Measurements from ENCODE around the gene ACVR1B.

ACVR1B gene

DNA sequence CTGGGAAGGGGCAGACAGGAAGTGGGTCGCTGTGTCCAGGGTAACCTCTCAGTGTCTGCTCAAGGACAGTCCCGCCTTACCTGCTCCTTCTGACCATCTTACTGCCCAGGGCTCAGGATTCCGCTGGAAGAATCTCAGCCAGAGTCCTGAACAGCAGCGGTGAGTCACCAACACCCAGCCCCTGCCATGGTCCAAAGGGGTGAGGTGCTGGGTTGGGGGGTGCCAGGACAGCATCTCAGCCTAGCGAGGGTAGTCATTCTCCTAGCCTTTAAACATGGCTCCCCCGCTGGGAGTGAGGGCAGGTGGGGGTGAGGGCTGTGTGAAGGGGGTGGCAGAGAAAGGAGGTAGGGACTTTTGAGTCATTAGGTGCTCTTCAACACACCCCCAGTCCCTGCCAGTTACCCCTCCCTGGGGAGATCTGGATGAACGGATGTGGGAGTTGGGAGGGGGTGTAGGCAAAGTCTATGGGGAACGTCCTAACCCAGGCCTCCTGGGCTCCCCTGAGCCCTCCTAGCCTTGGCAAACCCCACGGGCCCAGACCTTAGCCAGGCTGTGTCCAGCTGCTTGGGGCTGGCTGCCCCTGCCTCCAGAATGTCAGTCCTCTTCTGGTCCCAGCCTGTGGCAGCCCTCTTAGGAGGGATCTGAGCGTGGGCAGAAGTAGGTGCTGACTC lies 57.7 kb downstream of the ACVR1B start:
- DNase-seq (ENCODE audit: low read depth): peak; percentile 87
- TF ChIP-seq POLR2A (IDR thresholded peaks at IDR 0.05; ENCODE audit: extremely low read depth, insufficient read length) (no peak), MYC (IDR thresholded peaks at IDR 0.05; ENCODE audit: low read depth, low read length) (no peak)
- TF ChIP-seq, protein P1, sequence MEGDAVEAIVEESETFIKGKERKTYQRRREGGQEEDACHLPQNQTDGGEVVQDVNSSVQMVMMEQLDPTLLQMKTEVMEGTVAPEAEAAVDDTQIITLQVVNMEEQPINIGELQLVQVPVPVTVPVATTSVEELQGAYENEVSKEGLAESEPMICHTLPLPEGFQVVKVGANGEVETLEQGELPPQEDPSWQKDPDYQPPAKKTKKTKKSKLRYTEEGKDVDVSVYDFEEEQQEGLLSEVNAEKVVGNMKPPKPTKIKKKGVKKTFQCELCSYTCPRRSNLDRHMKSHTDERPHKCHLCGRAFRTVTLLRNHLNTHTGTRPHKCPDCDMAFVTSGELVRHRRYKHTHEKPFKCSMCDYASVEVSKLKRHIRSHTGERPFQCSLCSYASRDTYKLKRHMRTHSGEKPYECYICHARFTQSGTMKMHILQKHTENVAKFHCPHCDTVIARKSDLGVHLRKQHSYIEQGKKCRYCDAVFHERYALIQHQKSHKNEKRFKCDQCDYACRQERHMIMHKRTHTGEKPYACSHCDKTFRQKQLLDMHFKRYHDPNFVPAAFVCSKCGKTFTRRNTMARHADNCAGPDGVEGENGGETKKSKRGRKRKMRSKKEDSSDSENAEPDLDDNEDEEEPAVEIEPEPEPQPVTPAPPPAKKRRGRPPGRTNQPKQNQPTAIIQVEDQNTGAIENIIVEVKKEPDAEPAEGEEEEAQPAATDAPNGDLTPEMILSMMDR (IDR thresholded peaks at IDR 0.05; ENCODE audit: low read depth, low read length): no peak
- TF ChIP-seq, protein P2, sequence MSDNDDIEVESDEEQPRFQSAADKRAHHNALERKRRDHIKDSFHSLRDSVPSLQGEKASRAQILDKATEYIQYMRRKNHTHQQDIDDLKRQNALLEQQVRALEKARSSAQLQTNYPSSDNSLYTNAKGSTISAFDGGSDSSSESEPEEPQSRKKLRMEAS (IDR thresholded peaks at IDR 0.05; ENCODE audit: low read depth, low read length): no peak
- H3K4me3 ChIP-seq (ENCODE audit: low read depth, low read length): peak overlapping the region; percentile 36

DNA sequence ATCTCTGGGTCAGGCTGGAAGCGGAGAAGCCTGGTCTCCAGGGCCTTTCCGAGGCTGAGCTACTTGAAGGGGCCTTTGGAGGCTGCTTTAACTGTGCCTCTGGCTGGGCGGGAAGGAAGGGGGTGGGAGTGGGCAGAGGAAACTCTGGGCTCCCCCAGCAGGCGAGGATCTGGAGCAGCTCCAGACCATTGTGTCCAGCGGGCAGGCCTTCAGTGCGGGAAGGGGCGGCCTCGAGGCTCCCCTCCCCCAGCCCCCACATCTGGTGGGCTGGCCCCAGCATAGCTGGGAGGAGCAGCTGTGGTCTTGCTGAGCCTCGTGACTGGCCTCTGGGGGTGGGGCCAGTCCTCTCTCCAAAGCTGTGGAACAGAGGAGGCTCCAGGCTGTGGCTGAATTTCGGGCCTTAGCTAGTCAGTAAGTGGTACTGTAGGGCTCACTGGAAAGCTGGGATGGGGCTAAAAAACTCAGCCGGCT lies 58.7 kb downstream of the ACVR1B start:
- TF ChIP-seq, protein P1 (IDR thresholded peaks at IDR 0.05; ENCODE audit: low read depth, low read length): no peak
- TF ChIP-seq MYC (IDR thresholded peaks at IDR 0.05; ENCODE audit: low read depth, low read length) (no peak), POLR2A (IDR thresholded peaks at IDR 0.05; ENCODE audit: extremely low read depth, insufficient read length) (no peak)
- DNase-seq (ENCODE audit: low read depth): peak; percentile 89
- peak overlapping the region; percentile 36 for H3K4me3 ChIP-seq (ENCODE audit: low read depth, low read length)

DNA sequence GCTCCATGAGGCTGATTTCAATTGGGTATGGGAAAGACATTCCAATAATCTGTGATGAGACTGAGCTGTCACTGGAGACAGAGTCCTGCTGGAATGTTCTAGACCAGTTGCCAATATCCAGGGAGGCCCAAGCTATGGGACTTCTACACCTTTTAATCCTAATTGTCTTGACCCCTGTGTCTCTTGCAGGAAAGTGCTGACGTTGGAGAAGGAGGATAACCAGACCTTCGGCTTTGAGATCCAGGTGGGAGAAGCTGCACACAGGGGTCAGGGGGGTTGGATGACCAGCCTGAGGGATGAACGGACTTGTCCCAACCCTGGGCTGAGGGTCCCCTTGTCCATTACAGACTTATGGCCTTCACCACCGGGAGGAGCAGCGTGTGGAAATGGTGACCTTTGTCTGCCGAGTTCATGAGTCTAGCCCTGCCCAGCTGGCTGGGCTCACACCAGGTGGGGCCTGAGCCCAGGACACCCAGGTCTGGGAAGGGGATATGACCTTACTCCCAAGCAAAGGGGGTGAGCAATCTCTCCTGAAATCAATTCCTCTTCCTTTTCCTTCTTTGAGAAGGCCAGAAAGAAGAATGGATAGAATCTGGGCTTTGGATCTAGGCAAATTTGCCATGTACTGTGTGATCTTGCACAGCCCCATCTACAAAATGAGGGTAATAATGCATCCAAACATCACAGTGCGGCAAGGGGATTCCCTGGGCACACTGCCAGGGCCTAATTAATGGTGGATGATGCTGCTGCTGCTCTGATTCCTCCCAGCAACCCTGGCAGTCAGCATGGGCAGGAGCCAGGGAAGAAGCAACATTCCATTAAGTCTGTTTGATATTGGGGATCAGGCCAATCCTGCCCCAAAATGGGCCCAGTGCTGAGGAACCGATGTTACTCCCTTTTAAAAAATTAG lies 59.4 kb downstream of the ACVR1B start:
- H3K4me3 ChIP-seq (ENCODE audit: low read depth, low read length): peak overlapping the region; percentile 21
- DNase-seq (ENCODE audit: low read depth): no peak
- TF ChIP-seq, protein P1 (IDR thresholded peaks at IDR 0.05; ENCODE audit: low read depth, low read length): no peak
- TF ChIP-seq MYC (IDR thresholded peaks at IDR 0.05; ENCODE audit: low read depth, low read length) (no peak), POLR2A (IDR thresholded peaks at IDR 0.05; ENCODE audit: extremely low read depth, insufficient read length) (no peak)
- TF ChIP-seq, protein P2 (IDR thresholded peaks at IDR 0.05; ENCODE audit: low read depth, low read length): no peak

DNA sequence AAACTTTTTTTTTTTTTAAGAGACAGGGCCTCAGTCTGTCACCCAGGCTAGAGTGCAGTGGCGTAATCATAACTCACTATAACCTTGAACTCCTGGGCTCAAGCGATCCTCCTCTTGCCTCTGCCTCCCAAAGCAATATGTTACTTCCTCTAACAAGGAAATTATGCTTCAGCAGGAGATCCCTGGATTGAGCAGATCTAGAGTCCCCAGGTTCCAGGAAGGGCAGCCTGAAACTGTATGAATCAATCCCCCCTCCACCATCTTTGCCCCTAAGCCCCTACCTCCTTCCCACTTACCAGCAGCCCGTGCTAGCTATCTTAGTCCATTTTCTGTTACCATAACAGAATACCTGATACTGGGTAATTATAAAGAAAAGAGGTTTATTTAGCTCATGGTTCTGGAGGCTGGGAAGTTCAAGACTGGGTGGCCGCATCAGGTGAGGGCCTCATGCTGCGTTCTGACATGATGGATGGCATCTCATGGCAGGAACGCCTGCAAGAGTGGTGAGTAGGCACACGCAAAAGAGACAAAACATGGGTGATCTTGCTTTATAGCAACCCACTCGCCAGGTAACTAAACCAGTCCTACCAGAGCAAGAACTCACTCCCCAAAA lies 60.2 kb downstream of the ACVR1B start:
- peak; percentile 58 for DNase-seq (ENCODE audit: low read depth)
- TF ChIP-seq MYC (IDR thresholded peaks at IDR 0.05; ENCODE audit: low read depth, low read length): no peak
- TF ChIP-seq, protein P1 (IDR thresholded peaks at IDR 0.05; ENCODE audit: low read depth, low read length): no peak
- no peak overlapping the region for H3K4me3 ChIP-seq (ENCODE audit: low read depth, low read length)

DNA sequence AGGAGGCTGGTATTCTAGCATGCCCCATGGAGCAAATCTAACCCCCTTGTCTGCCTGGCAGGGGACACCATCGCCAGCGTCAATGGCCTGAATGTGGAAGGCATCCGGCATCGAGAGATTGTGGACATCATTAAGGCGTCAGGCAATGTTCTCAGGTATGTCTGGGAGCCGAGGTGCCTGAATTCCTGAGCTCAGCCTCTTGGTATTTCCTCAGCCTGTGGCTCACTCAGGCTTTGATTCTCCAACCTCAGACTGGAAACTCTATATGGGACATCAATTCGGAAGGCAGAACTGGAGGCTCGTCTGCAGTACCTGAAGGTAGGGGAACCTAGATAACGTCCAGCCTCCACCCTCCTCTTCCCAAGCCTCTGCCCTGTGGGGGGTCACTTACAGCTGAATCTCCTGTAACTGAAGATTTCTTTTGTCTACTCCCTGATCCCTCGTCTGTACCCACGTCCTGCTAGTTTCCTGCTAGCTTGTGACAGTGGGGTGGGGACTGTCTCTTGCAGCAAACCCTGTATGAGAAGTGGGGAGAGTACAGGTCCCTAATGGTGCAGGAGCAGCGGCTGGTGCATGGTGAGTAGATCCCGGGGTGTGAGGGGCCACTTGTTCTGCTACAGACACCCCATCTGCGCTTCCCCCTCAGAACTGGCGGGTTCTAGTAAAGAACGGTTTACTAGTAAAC lies 62.3 kb downstream of the ACVR1B start:
- peak; percentile 56 for DNase-seq (ENCODE audit: low read depth)
- H3K4me3 ChIP-seq (ENCODE audit: low read depth, low read length): no peak overlapping the region
- TF ChIP-seq, protein P1 (IDR thresholded peaks at IDR 0.05; ENCODE audit: low read depth, low read length): no peak
